HepG2 (cell line): Measurements from ENCODE around the gene PSMB2. TPM values are rescaled to one million over a fixed set of nuclear protein-coding genes. Genes with fewer than 3 reads are reported as not detected.

Source experiments
- ATAC-seq: fragments of 200-7000 bp; cut with Tn5 transposase; 3 replicates; pipeline ENCODE4 v1.9.1; 2020; ENCODE audit warnings: mild to moderate bottlenecking, moderate library complexity
- BruUV-seq: library from RNA; stranded (reverse); fragments of 400-500 nt; replicated peaks from 2 replicates; lab custom pipeline; 2021; lab: Mats Ljungman, UMichigan
- CTCF ChIA-PET: fragments of 300-600 bp; formaldehyde crosslinking; extraction: SDS; loops from one replicate; lab custom pipeline; 2021; ENCODE audit warnings: low total read pairs, inconsistent platforms, low intra/inter-chr PET ratio; lab: Yijun Ruan, JAX
- POLR2A ChIA-PET: fragments of 350-600 bp; sonication (Branson Sonifier 250); formaldehyde crosslinking; loops from one replicate; lab custom pipeline; 2020; ENCODE audit warnings: antibody characterized with exemption, inconsistent platforms; lab: Yijun Ruan, JAX
- DNase-seq: peaks from one replicate; pipeline ENCODE4 v3.0.0-alpha.2; 2015; ENCODE audit warnings: low spot score
- FAIRE-seq: peaks from 3 replicates; lab custom pipeline; 2011; peaks lifted over from hg19 to GRCh38; lab: Jason Lieb, UNC
- H2AFZ ChIP-seq: one replicate; pipeline ENCODE4 v1.6.1; 2011; ENCODE audit warnings: low read length, inconsistent platforms
- H3K27ac ChIP-seq: fragments of 300-600 bp; 3 replicates; pipeline ENCODE4 v1.8.0; 2011; ENCODE audit warnings: mixed run types, mild to moderate bottlenecking, mixed read lengths, low read length, inconsistent platforms; ENCODE audit not compliant: insufficient read depth; ENCODE audit errors: extremely low read length
- H3K27me3 ChIP-seq, 2 experiments: fragments of 200-600 bp in 1 of 2; 2 replicates in 1 of 2; 3 replicates in 1 of 2; pipeline versions ENCODE4 v1.6.0 to v1.8.0; 2011; ENCODE audit warnings: low read length in 2 of 2, mild to moderate bottlenecking in 2 of 2, moderate library complexity in 2 of 2, inconsistent platforms in 1 of 2; ENCODE audit not compliant: insufficient read depth in 2 of 2, control insufficient read depth in 1 of 2
- H3K36me3 ChIP-seq, 2 experiments: fragments of 200-600 bp in 1 of 2; replicated peaks in 1 of 2; 2 replicates in 1 of 2; 3 replicates in 1 of 2; pipeline versions ENCODE4 v1.5.1 to v1.8.0; 2011; ENCODE audit warnings: low read length in 2 of 2, inconsistent platforms in 1 of 2; ENCODE audit not compliant: insufficient read depth in 2 of 2, control insufficient read depth in 1 of 2
- H3K4me1 ChIP-seq: 2 replicates; pipeline ENCODE4 v1.5.1; 2012; ENCODE audit warnings: low read length, inconsistent platforms; ENCODE audit not compliant: insufficient read depth
- H3K4me2 ChIP-seq: 2 replicates; pipeline ENCODE4 v1.6.0; 2011; ENCODE audit warnings: low read depth, low read length, inconsistent platforms
- H3K4me3 ChIP-seq, 3 experiments: fragments of 200-600 bp in 1 of 3; sonication (generic), shearing (Covaris generic) in 1 of 3; replicated peaks in 1 of 3; 2 replicates each; pipeline ENCODE4 v1.5.1; 2011 to 2016; ENCODE audit warnings: low read length in 3 of 3, inconsistent platforms in 2 of 3, low read depth in 2 of 3, mild to moderate bottlenecking in 2 of 3, control low read depth in 1 of 3, mixed read lengths in 1 of 3; ENCODE audit not compliant: insufficient read depth in 1 of 3
- H3K79me2 ChIP-seq: one replicate; pipeline ENCODE4 v1.6.1; 2011; ENCODE audit warnings: low read length, inconsistent platforms; ENCODE audit not compliant: insufficient read depth
- H3K9ac ChIP-seq: 2 replicates; pipeline ENCODE4 v1.6.0; 2011; ENCODE audit warnings: mild to moderate bottlenecking, low read depth, low read length, inconsistent platforms; ENCODE audit not compliant: insufficient read depth
- H3K9me3 ChIP-seq: 2 replicates; pipeline ENCODE4 v1.5.1; 2012; ENCODE audit warnings: mild to moderate bottlenecking, low read length
- H4K20me1 ChIP-seq: 2 replicates; pipeline ENCODE4 v1.6.0; 2011; ENCODE audit warnings: inconsistent platforms, mild to moderate bottlenecking, low read length, moderate library complexity; ENCODE audit not compliant: insufficient read depth
- CREB1 ChIP-seq, 2 experiments: fragments of 450-650 bp in 1 of 2; IDR thresholded peaks; 2 replicates each; pipeline ENCODE4 v1.6.1; 2016 to 2017; ENCODE audit warnings: control low read depth in 1 of 2, mild to moderate bottlenecking in 1 of 2, missing compliant biosample characterization in 1 of 2, missing genetic modification characterization in 1 of 2
- FLYWCH1 ChIP-seq: sonication (generic); formaldehyde crosslinking; IDR thresholded peaks from 2 replicates; pipeline ENCODE4 v1.8.1; 2023; ENCODE audit warnings: mild to moderate bottlenecking, missing genetic modification reagents
- FOXM1 ChIP-seq: sonication (generic); formaldehyde crosslinking; IDR thresholded peaks from 2 replicates; pipeline ENCODE4 v1.5.0; 2020; ENCODE audit warnings: missing genetic modification reagents
- HDAC1 ChIP-seq: sonication (generic); formaldehyde crosslinking; IDR thresholded peaks from 2 replicates; pipeline ENCODE4 v1.5.1; 2020; ENCODE audit warnings: mild to moderate bottlenecking, missing genetic modification reagents
- MXD4 ChIP-seq: IDR thresholded peaks from 2 replicates; pipeline ENCODE4 v1.6.1; 2016; ENCODE audit warnings: mild to moderate bottlenecking, missing biosample characterization, missing genetic modification reagents
- NFE2L2 ChIP-seq: fragments of 150-350 bp; IDR thresholded peaks from 2 replicates; pipeline ENCODE4 v1.6.1; 2014; ENCODE audit warnings: low read length
- NFYB ChIP-seq: sonication (generic); formaldehyde crosslinking; IDR thresholded peaks from 2 replicates; pipeline ENCODE4 v1.4.0; 2020; ENCODE audit warnings: missing genetic modification reagents
- PLRG1 ChIP-seq: fragments of 450-650 bp; conservative IDR thresholded peaks from 2 replicates; pipeline ENCODE4 v1.6.1; 2016
- RBFOX2 ChIP-seq: fragments of 200-400 bp; formaldehyde crosslinking; IDR thresholded peaks from 2 replicates; pipeline ENCODE4 v1.6.1; 2017; ENCODE audit warnings: low read depth, mild to moderate bottlenecking, low read length
- RXRB ChIP-seq: IDR thresholded peaks from 2 replicates; pipeline ENCODE4 v1.6.1; 2016; ENCODE audit warnings: borderline replicate concordance, missing genetic modification reagents, missing compliant biosample characterization
- ZBTB38 ChIP-seq: sonication (generic); formaldehyde crosslinking; IDR thresholded peaks from 2 replicates; pipeline ENCODE4 v1.5.1; 2020; ENCODE audit warnings: mild to moderate bottlenecking, missing genetic modification reagents
- ZKSCAN8 ChIP-seq: IDR thresholded peaks from 2 replicates; pipeline ENCODE4 v1.6.1; 2016; ENCODE audit warnings: borderline replicate concordance, missing genetic modification reagents, missing compliant biosample characterization
- ZNF101 ChIP-seq: sonication (generic); formaldehyde crosslinking; IDR thresholded peaks from 2 replicates; pipeline ENCODE4 v1.4.0; 2020; ENCODE audit warnings: mild to moderate bottlenecking, low read depth, missing genetic modification reagents, borderline replicate concordance
- ZNF253 ChIP-seq: sonication (generic); formaldehyde crosslinking; IDR thresholded peaks from 2 replicates; pipeline ENCODE4 v1.8.0; 2022; ENCODE audit warnings: mild to moderate bottlenecking, missing genetic modification reagents, borderline replicate concordance
- ZNF724P ChIP-seq: sonication (generic); formaldehyde crosslinking; IDR thresholded peaks from 2 replicates; pipeline ENCODE4 v1.8.0; 2022; ENCODE audit warnings: missing genetic modification reagents, borderline replicate concordance
- ZNF749 ChIP-seq: sonication (generic); formaldehyde crosslinking; IDR thresholded peaks from 2 replicates; pipeline ENCODE4 v1.8.0; 2022; ENCODE audit warnings: mild to moderate bottlenecking, missing genetic modification reagents, moderate library complexity, borderline replicate concordance
- WGBS: methylation state at CpG from one replicate; pipeline ENCODE4 v1.1.6; 2017; ENCODE audit warnings: low lambda C conversion rate; 5-methylcytosine and 5-hydroxymethylcytosine counted together
- in situ Hi-C: cut with HindIII; loops from 2 replicates; pipeline ENCODE4 v1.10.0; 2017; ENCODE audit warnings: low pct_unique_long_range_greater_than_20kb; ENCODE audit not compliant: extremely low pct_ligation_motif_present
- intact Hi-C: fragments of 100-400 bp; cut with micrococcal nuclease; formaldehyde crosslinking; loops from one replicate; pipeline ENCODE4 v1.10.0; 2022; ENCODE audit not compliant: unreplicated experiment
- polyA plus RNA-seq, 8 experiments: library from polyadenylated mRNA; depleted of rRNA in 3 of 8; stranded (reverse) in 7 of 8; unstranded in 1 of 8; fragments of >200 nt; fragmentation: Illumina TruSeq in 4 of 8; extraction: Trizol in 4 of 8; gene quantifications; 2 replicates each; pipeline versions ENCODE4 v1.2.1 to v1.2.3, GENCODE V29; 2011 to 2016; ENCODE audit warnings: low read depth in 4 of 8, missing spikeins in 1 of 8, mixed read lengths in 1 of 8; ENCODE audit not compliant: insufficient read depth in 1 of 8
- total RNA-seq, 5 experiments: library from RNA; depleted of rRNA; stranded (reverse); fragments of >200 nt; fragmentation: Illumina TruSeq; extraction: Trizol; gene quantifications; 2 replicates each; pipeline ENCODE4 v1.2.3, GENCODE V29; 2016; ENCODE audit warnings: low read depth in 1 of 5
- TF ChIP-seq, protein P1 (sequence below): sonication (generic); formaldehyde crosslinking; IDR thresholded peaks from 2 replicates; pipeline ENCODE4 v1.5.1; 2020; ENCODE audit warnings: missing genetic modification reagents, mild to moderate bottlenecking, borderline replicate concordance
- TF ChIP-seq, protein P2 (sequence below): sonication (generic); formaldehyde crosslinking; IDR thresholded peaks from 2 replicates; pipeline ENCODE4 v1.4.0; 2020; ENCODE audit warnings: mild to moderate bottlenecking, missing genetic modification reagents, borderline replicate concordance

Gene PSMB2
- total and polyA plus RNA-seq, 2 of the 13 experiments (the other 11 are each of a cell fraction or from before 2014, with no cell fraction given): 60.6 to 62.2 TPM

DNA sequence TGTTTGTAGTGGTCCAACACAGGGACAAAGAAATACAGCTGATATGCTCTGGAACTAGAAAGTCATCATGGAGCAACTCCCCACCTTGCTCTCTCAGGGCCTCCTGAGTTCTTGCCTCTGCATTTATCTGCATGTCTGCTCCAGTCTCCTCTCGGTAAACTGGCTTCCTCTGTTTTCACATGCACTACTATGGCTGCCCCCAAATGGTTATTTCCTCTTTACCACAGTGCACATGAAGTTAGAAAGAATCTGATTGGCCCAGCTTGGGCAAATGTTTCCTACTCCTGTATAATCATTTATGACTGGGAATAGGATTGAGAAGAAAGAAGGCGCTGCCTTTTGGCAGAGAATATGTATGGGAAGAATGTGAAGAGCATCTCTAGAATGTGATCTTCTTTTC, 16.5 kb upstream of the PSMB2 start:
- in situ Hi-C loops: no loop called here
- H3K79me2 ChIP-seq: no peaks in the 10 kb centered on the region
- 31% methylated on average over 2 of the region's 2 CpGs for WGBS
- no peak for TF ChIP-seq RXRB (CRISPR knock-in tag)
- no peak for TF ChIP-seq ZNF253 (CRISPR knock-in tag)
- TF ChIP-seq CREB1 (IDR thresholded peaks at IDR 0.05): no peak
- no peak for TF ChIP-seq CREB1 (CRISPR knock-in tag; IDR thresholded peaks at IDR 0.05)
- TF ChIP-seq MXD4 (CRISPR knock-in tag): no peak
- TF ChIP-seq, protein P1, sequence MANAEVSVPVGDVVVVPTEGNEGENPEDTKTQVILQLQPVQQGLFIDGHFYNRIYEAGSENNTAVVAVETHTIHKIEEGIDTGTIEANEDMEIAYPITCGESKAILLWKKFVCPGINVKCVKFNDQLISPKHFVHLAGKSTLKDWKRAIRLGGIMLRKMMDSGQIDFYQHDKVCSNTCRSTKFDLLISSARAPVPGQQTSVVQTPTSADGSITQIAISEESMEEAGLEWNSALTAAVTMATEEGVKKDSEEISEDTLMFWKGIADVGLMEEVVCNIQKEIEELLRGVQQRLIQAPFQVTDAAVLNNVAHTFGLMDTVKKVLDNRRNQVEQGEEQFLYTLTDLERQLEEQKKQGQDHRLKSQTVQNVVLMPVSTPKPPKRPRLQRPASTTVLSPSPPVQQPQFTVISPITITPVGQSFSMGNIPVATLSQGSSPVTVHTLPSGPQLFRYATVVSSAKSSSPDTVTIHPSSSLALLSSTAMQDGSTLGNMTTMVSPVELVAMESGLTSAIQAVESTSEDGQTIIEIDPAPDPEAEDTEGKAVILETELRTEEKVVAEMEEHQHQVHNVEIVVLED (CRISPR knock-in tag): no peak
- no peak for TF ChIP-seq ZNF749 (CRISPR knock-in tag)
- TF ChIP-seq, all 625 proteins: peak for 0
- CTCF ChIA-PET: no interaction called here
- Histone ChIP-seq H4K20me1 (no peaks in the 10 kb centered on the region), H2AFZ (no peak overlapping the region), H3K27ac (no peak overlapping the region), H3K27me3 (no peaks in the 10 kb centered on the region; a peak in 1 of 5 replicates), H3K4me1 (no peaks in the 10 kb centered on the region), H3K36me3 (no peaks in the 10 kb centered on the region), H3K9ac (no peak overlapping the region), H3K4me2 (no peak overlapping the region), H3K9me3 (no peaks in the 10 kb centered on the region), H3K4me3 (no peak overlapping the region)
- ATAC-seq (no peak), DNase-seq (no peak), FAIRE-seq (no peak)
- no TSS peak for BruUV-seq
- POLR2A ChIA-PET: no interaction called here
- intact Hi-C loops: no loop called here

- in situ Hi-C loops: no loop called here
- H3K4me1 ChIP-seq: no peaks in the 10 kb centered on the region
- no peak overlapping the region for H2AFZ ChIP-seq
- H3K36me3 ChIP-seq: no peaks in the 10 kb centered on the region
- no peak overlapping the region for H3K9ac ChIP-seq
- intact Hi-C loops: no loop called here
- DNase-seq: no peak
- no peak overlapping the region for H3K4me3 ChIP-seq
- BruUV-seq: no TSS peak
- H3K4me2 ChIP-seq: no peak overlapping the region
- H3K27ac ChIP-seq: no peak overlapping the region
- FAIRE-seq: no peak
- no peaks in the 10 kb centered on the region for H3K9me3 ChIP-seq
- WGBS: 2% methylated on average over 4 of the region's 4 CpGs
- POLR2A ChIA-PET: no interaction called here
- no peaks in the 10 kb centered on the region; a peak in 1 of 5 replicates for H3K27me3 ChIP-seq
- H4K20me1 ChIP-seq: no peaks in the 10 kb centered on the region
- ATAC-seq: no peak
- no peaks in the 10 kb centered on the region for H3K79me2 ChIP-seq
- CTCF ChIA-PET: no interaction called here
- TF ChIP-seq RBFOX2 (no peak), NFE2L2 (no peak), ZBTB38 (CRISPR knock-in tag) (no peak), PLRG1 (no peak), FOXM1 (no peak), HDAC1 (CRISPR knock-in tag) (no peak), ZNF101 (no peak), FLYWCH1 (CRISPR knock-in tag) (no peak), ZNF724P (CRISPR knock-in tag) (no peak), ZKSCAN8 (CRISPR knock-in tag) (no peak), NFYB (CRISPR knock-in tag) (no peak)
- TF ChIP-seq, protein P2, sequence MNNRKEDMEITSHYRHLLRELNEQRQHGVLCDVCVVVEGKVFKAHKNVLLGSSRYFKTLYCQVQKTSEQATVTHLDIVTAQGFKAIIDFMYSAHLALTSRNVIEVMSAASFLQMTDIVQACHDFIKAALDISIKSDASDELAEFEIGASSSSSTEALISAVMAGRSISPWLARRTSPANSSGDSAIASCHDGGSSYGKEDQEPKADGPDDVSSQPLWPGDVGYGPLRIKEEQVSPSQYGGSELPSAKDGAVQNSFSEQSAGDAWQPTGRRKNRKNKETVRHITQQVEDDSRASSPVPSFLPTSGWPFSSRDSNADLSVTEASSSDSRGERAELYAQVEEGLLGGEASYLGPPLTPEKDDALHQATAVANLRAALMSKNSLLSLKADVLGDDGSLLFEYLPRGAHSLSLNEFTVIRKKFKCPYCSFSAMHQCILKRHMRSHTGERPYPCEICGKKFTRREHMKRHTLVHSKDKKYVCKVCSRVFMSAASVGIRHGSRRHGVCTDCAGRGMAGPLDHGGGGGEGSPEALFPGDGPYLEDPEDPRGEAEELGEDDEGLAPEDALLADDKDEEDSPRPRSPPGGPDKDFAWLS (CRISPR knock-in tag): no peak
These were observed 15.5 kb upstream of the PSMB2 start for GRCh38 chr1:35656863-35657232.
